Progenitor cell of endocrine pancreas (in vitro differentiated cells): ENCODE measurements around the gene FAR2. TPM values are rescaled to one million over a fixed set of nuclear protein-coding genes. Genes with fewer than 3 reads are reported as not detected.

Experiments used
- DNase-seq: peaks from one replicate; pipeline ENCODE4 v3.0.0; 2021; ENCODE audit warnings: low spot score; ENCODE audit not compliant: unreplicated experiment
- H3K27ac Mint-ChIP-seq: 2 replicates; pipeline ENCODE4 v1.8.0; 2021; ENCODE audit warnings: mild to moderate bottlenecking, moderate library complexity, mixed read lengths
- H3K27me3 Mint-ChIP-seq: 2 replicates; pipeline ENCODE4 v1.8.0; 2021; ENCODE audit warnings: mixed read lengths
- H3K36me3 Mint-ChIP-seq: 2 replicates; pipeline ENCODE4 v1.8.0; 2022; ENCODE audit warnings: mixed read lengths; ENCODE audit not compliant: insufficient read depth
- H3K4me1 Mint-ChIP-seq: 2 replicates; pipeline ENCODE4 v1.8.0; 2021; ENCODE audit warnings: low read depth, mixed read lengths
- H3K4me3 Mint-ChIP-seq: 2 replicates; pipeline ENCODE4 v1.8.0; 2021; ENCODE audit warnings: low read depth, mild to moderate bottlenecking, moderate library complexity, mixed read lengths
- H3K9me3 Mint-ChIP-seq: 2 replicates; pipeline ENCODE4 v1.8.0; 2021; ENCODE audit warnings: low read depth, mixed read lengths
- CTCF ChIP-seq: fragments of 200-600 bp; sonication (generic); IDR thresholded peaks from one replicate; pipeline ENCODE4 v1.5.0; 2021; ENCODE audit warnings: antibody characterized with exemption, mild to moderate bottlenecking; ENCODE audit not compliant: unreplicated experiment
- total RNA-seq: library from RNA; stranded (reverse); gene quantifications from 2 replicates; pipeline ENCODE4 v1.2.1, GENCODE V29; 2021

Gene FAR2
- total RNA-seq, 1 donor from 2014 or later = 4.8 TPM

- Mint-ChIP-seq H3K9me3 (no peaks in the 10 kb centered on the region), H3K4me3 (no peak overlapping the region), H3K4me1 (peaks cover 8% of the 10 kb centered on the region), H3K27me3 (no peaks in the 10 kb centered on the region), H3K36me3 (no peaks in the 10 kb centered on the region), H3K27ac (no peak overlapping the region)
- no peak for TF ChIP-seq CTCF
- no peak for DNase-seq
Measured at GRCh38 chr12:29301114-29301513, 152.0 kb downstream of the FAR2 start.

GRCh38 chr12:29304388-29304787 lies 155.3 kb downstream of the FAR2 start:
- H3K4me3 Mint-ChIP-seq = no peak overlapping the region
- no peak for TF ChIP-seq CTCF
- H3K27ac Mint-ChIP-seq = no peak overlapping the region
- no peaks in the 10 kb centered on the region for H3K27me3 Mint-ChIP-seq
- H3K36me3 Mint-ChIP-seq = no peaks in the 10 kb centered on the region
- DNase-seq = no peak
- no peaks in the 10 kb centered on the region for H3K9me3 Mint-ChIP-seq
- H3K4me1 Mint-ChIP-seq = peaks cover 11% of the 10 kb centered on the region

- Mint-ChIP-seq H3K4me1 (peaks cover 11% of the 10 kb centered on the region), H3K36me3 (no peaks in the 10 kb centered on the region), H3K27me3 (no peaks in the 10 kb centered on the region), H3K9me3 (no peaks in the 10 kb centered on the region), H3K4me3 (no peak overlapping the region), H3K27ac (no peak overlapping the region)
- no peak for DNase-seq
- no peak for TF ChIP-seq CTCF
Measured at GRCh38 chr12:29306266-29306665, 157.2 kb downstream of the FAR2 start.

- TF ChIP-seq CTCF = no peak
- Mint-ChIP-seq H3K4me1 (peaks cover 11% of the 10 kb centered on the region), H3K4me3 (no peak overlapping the region), H3K36me3 (no peaks in the 10 kb centered on the region), H3K27ac (no peak overlapping the region), H3K27me3 (no peaks in the 10 kb centered on the region), H3K9me3 (no peaks in the 10 kb centered on the region)
- no peak for DNase-seq
Measured at GRCh38 chr12:29306682-29307081, 157.6 kb downstream of the FAR2 start.

- Mint-ChIP-seq H3K27me3 (no peaks in the 10 kb centered on the region), H3K27ac (no peak overlapping the region), H3K9me3 (no peaks in the 10 kb centered on the region), H3K4me1 (peaks cover 3% of the 10 kb centered on the region), H3K4me3 (no peak overlapping the region), H3K36me3 (no peaks in the 10 kb centered on the region)
- peak; percentile 72 for TF ChIP-seq CTCF
- DNase-seq = no peak
Measured at GRCh38 chr12:29309320-29309902, 160.3 kb downstream of the FAR2 start.
